NT2/D1 (cell line): ENCODE results near the gene TMEM154.

Source experiments
- SUZ12 ChIP-seq: IDR thresholded peaks from 2 replicates; pipeline ENCODE4 v1.6.1; 2011; ENCODE audit not compliant: insufficient read length, insufficient read depth; ENCODE audit errors: extremely low read depth
- YY1 ChIP-seq: IDR thresholded peaks from 2 replicates; pipeline ENCODE4 v1.6.1; 2011; ENCODE audit not compliant: insufficient read length, insufficient read depth
- ZNF274 ChIP-seq: IDR thresholded peaks from 2 replicates; pipeline ENCODE4 v1.6.1; 2011; ENCODE audit warnings: mild to moderate bottlenecking, low read depth, low read length

GRCh38 chr4:152699313-152699712, 19.5 kb upstream of the TMEM154 start:
- no peak for TF ChIP-seq SUZ12
- no peak for TF ChIP-seq ZNF274
- no peak for TF ChIP-seq YY1
